ENCODE results near the gene AADAT. TPM values are rescaled to one million over a fixed set of nuclear protein-coding genes. Genes with fewer than 3 reads are reported as not detected.

Gene AADAT
- total RNA-seq, 1 experiment from 2014 or later, result 9.6 TPM

- no peak for DNase-seq (ENCODE audit: low read depth)
Observed at GRCh38 chr4:170035231-170035630, 54.5 kb downstream of the AADAT start.

- no peak for DNase-seq (ENCODE audit: low read depth)
Observed at GRCh38 chr4:170033999-170034398, 55.8 kb downstream of the AADAT start.

- DNase-seq (ENCODE audit: low read depth), result no peak
Observed at GRCh38 chr4:170030121-170030520, 59.6 kb downstream of the AADAT start.

- DNase-seq (ENCODE audit: low read depth), result peak; percentile 92
Observed at GRCh38 chr4:170027181-170027829, 62.5 kb downstream of the AADAT start.

- peak; percentile 75 for DNase-seq (ENCODE audit: low read depth)
Observed at GRCh38 chr4:170026253-170027021, 63.3 kb downstream of the AADAT start, which contains the start of gene MFAP3L. Gene MFAP3L (minus strand): TSS chr4:170026395. CDS start chr4:170005877, 20,518 bp downstream.

- no peak for DNase-seq (ENCODE audit: low read depth)
Observed at GRCh38 chr4:170025523-170026252, 64.1 kb downstream of the AADAT start.

GRCh38 chr4:170022211-170022610 is 67.5 kb downstream of the AADAT start:
- no peak for DNase-seq (ENCODE audit: low read depth)

GRCh38 chr4:170017252-170017651 is 72.5 kb downstream of the AADAT start:
- DNase-seq (ENCODE audit: low read depth), result no peak

- no peak for DNase-seq (ENCODE audit: low read depth)
Observed at GRCh38 chr4:170015285-170015684, 74.5 kb downstream of the AADAT start.

GRCh38 chr4:170014359-170015011 is 75.3 kb downstream of the AADAT start:
- DNase-seq (ENCODE audit: low read depth), result peak; percentile 31

GRCh38 chr4:170012629-170012958 is 77.2 kb downstream of the AADAT start:
- DNase-seq (ENCODE audit: low read depth), result no peak

GRCh38 chr4:170011921-170012628 is 77.7 kb downstream of the AADAT start:
- DNase-seq (ENCODE audit: low read depth), result no peak

Small RNA genes lying within 50 kb of the gene (small RNA-seq; reads per million reads assigned to genes)
- gene APOBEC3AP1, result not detected

Other genes with a start within 250 kb of the AADAT start
- 8.2 and 18.2 TPM in 2 replicates for gene MFAP3L, start 63.6 kb downstream of the AADAT start, total RNA-seq (2014; rRNA removed; shearing (Covaris generic))